ENCODE data around the gene DNM3.

Gene DNM3

GRCh38 chr1:172252958-172253357 is 411.7 kb downstream of the DNM3 start:
- no peak for DNase-seq

- DNase-seq = no peak
Observed at GRCh38 chr1:172254521-172255222, 413.4 kb downstream of the DNM3 start.

GRCh38 chr1:172255223-172255560 is 413.9 kb downstream of the DNM3 start:
- DNase-seq = no peak

- no peak for DNase-seq
Observed at GRCh38 chr1:172265905-172266304, 424.6 kb downstream of the DNM3 start.

GRCh38 chr1:172266528-172267174 is 425.4 kb downstream of the DNM3 start:
- peak; percentile 66 for DNase-seq

- no peak for DNase-seq
Observed at GRCh38 chr1:172268237-172268636, 426.9 kb downstream of the DNM3 start.

GRCh38 chr1:172269084-172269483 is 427.8 kb downstream of the DNM3 start:
- no peak for DNase-seq

GRCh38 chr1:172269644-172270043 is 428.3 kb downstream of the DNM3 start:
- DNase-seq = no peak

GRCh38 chr1:172270605-172271004 is 429.3 kb downstream of the DNM3 start:
- no peak for DNase-seq

GRCh38 chr1:172272087-172272486 is 430.8 kb downstream of the DNM3 start:
- DNase-seq = no peak

- no peak for DNase-seq
Observed at GRCh38 chr1:172273647-172274396, 432.5 kb downstream of the DNM3 start.

- no peak for DNase-seq
Observed at GRCh38 chr1:172275478-172275877, 434.2 kb downstream of the DNM3 start.

GRCh38 chr1:172276120-172276818 is 435.0 kb downstream of the DNM3 start:
- no peak for DNase-seq

GRCh38 chr1:172277275-172277674 is 436.0 kb downstream of the DNM3 start:
- DNase-seq = no peak

- no peak for DNase-seq
Observed at GRCh38 chr1:172277989-172278388, 436.7 kb downstream of the DNM3 start.

GRCh38 chr1:172278478-172278877 is 437.2 kb downstream of the DNM3 start:
- DNase-seq = no peak

GRCh38 chr1:172279939-172280636 is 438.8 kb downstream of the DNM3 start:
- DNase-seq = no peak

- no peak for DNase-seq
Observed at GRCh38 chr1:172283766-172284165, 442.5 kb downstream of the DNM3 start.

- no peak for DNase-seq
Observed at GRCh38 chr1:172286629-172287076, 445.4 kb downstream of the DNM3 start.

- no peak for DNase-seq
Observed at GRCh38 chr1:172287208-172287607, 445.9 kb downstream of the DNM3 start.

- no peak for DNase-seq
Observed at GRCh38 chr1:172288581-172288980, 447.3 kb downstream of the DNM3 start.

- DNase-seq = no peak
Observed at GRCh38 chr1:172289448-172289847, 448.1 kb downstream of the DNM3 start.

GRCh38 chr1:172292840-172293239 is 451.5 kb downstream of the DNM3 start:
- DNase-seq = no peak

All from stimulated activated CD4-positive, alpha-beta T cell treated with anti-CD3 and anti-CD28 coated beads, Interleukin-1b, Interleukin-23, amount 100 ng/mL, for 48 hours (primary cell).